Spleen (tissue), 13 donors: ENCODE data around the gene DEPDC7. TPM values are rescaled to one million over a fixed set of nuclear protein-coding genes. Genes with fewer than 3 reads are reported as not detected.
"Not testable (repeated sequence)": the region's sequence is repeated elsewhere in the genome, so short reads cannot be mapped to it uniquely, and the experiment has no call there.

ENCODE experiments used
- DNase-seq: peaks from one replicate; pipeline ENCODE4 v3.0.0-alpha.2; 2020
- H3K27ac ChIP-seq, 8 donors: fragments of 200-600 bp; sonication (generic) in 7 of 8; 1 replicate in 4 of 8; 2 replicates in 4 of 8; pipeline versions ENCODE4 v1.5.0 to v1.8.0; 2016 to 2021; ENCODE audit warnings: inconsistent platforms in 4 of 8, mild to moderate bottlenecking in 4 of 8, moderate library complexity in 1 of 8
- H3K27me3 ChIP-seq, 7 donors: fragments of 200-600 bp; sonication (generic) in 6 of 7; replicated peaks in 1 of 7; 1 replicate in 4 of 7; 2 replicates in 3 of 7; pipeline versions ENCODE4 v1.5.0 to v1.8.0; 2016 to 2021; ENCODE audit warnings: inconsistent platforms in 3 of 7, mild to moderate bottlenecking in 1 of 7
- H3K36me3 ChIP-seq, 6 donors: fragments of 200-600 bp; sonication (generic) in 5 of 6; 1 replicate in 4 of 6; 2 replicates in 2 of 6; pipeline versions ENCODE4 v1.5.0 to v1.8.0; 2016 to 2021; ENCODE audit warnings: inconsistent platforms in 2 of 6
- H3K4me1 ChIP-seq, 6 donors: fragments of 200-600 bp; sonication (generic) in 5 of 6; 1 replicate in 3 of 6; 2 replicates in 3 of 6; pipeline versions ENCODE4 v1.5.0 to v1.8.0; 2016 to 2021; ENCODE audit warnings: inconsistent platforms in 3 of 6
- H3K4me3 ChIP-seq, 8 donors: fragments of 200-600 bp; sonication (generic) in 7 of 8; 1 replicate in 4 of 8; 2 replicates in 4 of 8; pipeline versions ENCODE4 v1.5.0 to v1.8.0; 2016 to 2021; ENCODE audit warnings: inconsistent platforms in 4 of 8, mild to moderate bottlenecking in 4 of 8, moderate library complexity in 2 of 8
- H3K9me3 ChIP-seq, 8 donors: fragments of 200-600 bp; sonication (generic) in 7 of 8; 1 replicate in 4 of 8; 2 replicates in 4 of 8; pipeline versions ENCODE4 v1.5.0 to v1.8.0; 2016 to 2021; ENCODE audit warnings: inconsistent platforms in 4 of 8
- CTCF ChIP-seq, 11 experiments: fragments of 200-600 bp in 7 of 11; fragments of 450-650 bp in 4 of 11; sonication (generic) in 4 of 11; IDR thresholded peaks in 8 of 11; conservative IDR thresholded peaks in 3 of 11; 1 replicate in 7 of 11; 2 replicates in 4 of 11; pipeline versions ENCODE4 v1.4.0 to v1.8.0; 2016 to 2021; ENCODE audit warnings: antibody characterized with exemption in 11 of 11, inconsistent platforms in 4 of 11, mild to moderate bottlenecking in 1 of 11
- POLR2A ChIP-seq, 3 donors: fragments of 450-650 bp; IDR thresholded peaks; one replicate each; pipeline ENCODE4 v1.5.1; 2017; ENCODE audit warnings: antibody characterized with exemption in 3 of 3, mild to moderate bottlenecking in 1 of 3
- POLR2AphosphoS5 ChIP-seq, 3 donors: sonication (generic); formaldehyde crosslinking; IDR thresholded peaks; one replicate each; pipeline ENCODE4 v1.5.1; 2017; ENCODE audit warnings: antibody characterized with exemption in 3 of 3
- WGBS, 5 donors: extraction: QIAGEN DNeasy Blood & Tissue Kit in 3 of 5; methylation state at CpG; one replicate each; pipeline versions ENCODE4 v1.1.5 to v1.1.7; 2013 to 2018; 5-methylcytosine and 5-hydroxymethylcytosine counted together
- intact Hi-C: fragments of 100-400 bp; cut with DNase I; formaldehyde crosslinking; loops from one replicate; pipeline ENCODE4 v1.15.0; 2023; ENCODE audit warnings: low total_unique reads
- long read RNA-seq, 2 donors: transcript quantifications; one replicate each; lab custom pipeline, GENCODE V29; 2026
- polyA plus RNA-seq, 3 donors: library from polyadenylated mRNA; stranded (reverse); fragments of 200-250 nt; gene quantifications; one replicate each; pipeline ENCODE4 v1.2.1, GENCODE V29; 2013
- total RNA-seq, 7 donors: library from RNA; depleted of rRNA in 3 of 7; stranded (reverse); fragments of >200 nt in 3 of 7; fragmentation: NEBNext Ultra II Directional in 4 of 7; extraction: Animal tissue kit (Norgen Biotek cat#: 25700) in 4 of 7; gene quantifications; one replicate each; pipeline versions ENCODE4 v1.1.0 to v1.2.1, GENCODE V29; 2016 to 2021
- donor health status: healthy with polysubstance abuse.
- donor health status: DM: no; HTN: no; CAD: no; lungs with moderate emphysema.
- donor health status: DM: no; HTN: no; CAD: no.
- donor health status: Bipolar disorder and iron deficiency.
- donor health status: healthy.
- donor health status: DM: no; HTN: no; CAD: no.
- donor health status: DM: yes; HTN: yes; CAD: no.

The DEPDC7 gene
- total RNA-seq: under 1 TPM in 4 of 7 donors, not detected in 3; 0.50 to 0.88 (median 0.62) TPM
- under 1 TPM; 0.30 to 0.67 (median 0.42) TPM for polyA plus RNA-seq
- long read RNA-seq, donor 1: 0 reads
- long read RNA-seq, donor 2: 0 reads

GRCh38 chr11:33015621-33016551 is at the start of gene DEPDC7:
DEPDC7 (plus strand) TSS chr11:33015878; CDS start chr11:33015956, 78 bp downstream.
- DNase-seq: peak; percentile 91
- peak within 1 kb of the TSS; percentile 39 to 79 (median 56) for H3K4me3 ChIP-seq
- H3K4me1 ChIP-seq: peaks cover 4 to 37% (median 22%) of the 10 kb centered on the region in 6 donors
- H3K27ac ChIP-seq: peak within 1 kb of the TSS in 1 of 8 donors; percentile 8
- WGBS, 5 donors: 5 to 9% (median 6%) methylated on average over 41 to 89 of the region's 89 CpGs
- H3K27me3 ChIP-seq: peaks cover 0 to 44% (median 11%) of the 10 kb centered on the region in 7 donors
- TF ChIP-seq POLR2A (IDR thresholded peaks at IDR 0.05): no peak
- peak in 2 of 3 donors; percentile 45 to 73 for TF ChIP-seq POLR2AphosphoS5 (IDR thresholded peaks at IDR 0.05)
- intact Hi-C loops: no loop called here
- H3K36me3 ChIP-seq: no peaks in the 10 kb centered on the region
- H3K9me3 ChIP-seq: no peaks in the 10 kb centered on the region

DNA sequence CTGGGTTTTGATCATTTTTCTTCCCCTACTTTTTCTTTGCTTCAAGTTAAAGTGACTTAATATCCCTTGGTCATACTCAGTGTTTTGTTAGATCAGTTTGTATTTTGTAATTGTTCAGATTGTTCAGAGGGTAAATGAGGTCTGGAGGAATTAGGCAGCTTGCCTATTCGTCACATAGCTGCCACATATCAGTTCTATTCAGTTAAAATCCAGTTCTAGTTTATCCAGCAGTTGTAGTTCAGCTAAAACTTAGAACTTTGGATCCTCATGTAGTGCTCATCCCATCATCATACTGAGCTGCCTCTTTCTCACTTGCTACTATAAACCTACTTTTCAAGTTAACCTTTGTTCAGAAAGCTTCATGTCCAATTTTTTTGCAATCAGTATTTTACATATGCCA is 47.1 kb upstream of the DEPDC7 start:
- Histone ChIP-seq H3K4me3 (no peak overlapping the region), H3K36me3 (peaks cover 0 to 82% (median 20%) of the 10 kb centered on the region in 6 donors), H3K4me1 (no peaks in the 10 kb centered on the region), H3K27ac (no peak overlapping the region), H3K27me3 (no peaks in the 10 kb centered on the region), H3K9me3 (no peaks in the 10 kb centered on the region)
- WGBS, 5 donors: 80 to 93% (median 86%) methylated on average over 1 of the region's 1 CpG
- no peak for DNase-seq
- intact Hi-C loops: loop anchor here (10.0 kb wide), 1 partner anchor 386 kb away; no protein-coding TSS in a partner anchor
- TF ChIP-seq POLR2A (IDR thresholded peaks at IDR 0.05) (no peak), CTCF (IDR thresholded peaks at IDR 0.05 in 8 of 11, conservative IDR thresholded peaks at IDR 0.05 in 3 of 11) (no peak), POLR2AphosphoS5 (IDR thresholded peaks at IDR 0.05) (no peak)

DNA sequence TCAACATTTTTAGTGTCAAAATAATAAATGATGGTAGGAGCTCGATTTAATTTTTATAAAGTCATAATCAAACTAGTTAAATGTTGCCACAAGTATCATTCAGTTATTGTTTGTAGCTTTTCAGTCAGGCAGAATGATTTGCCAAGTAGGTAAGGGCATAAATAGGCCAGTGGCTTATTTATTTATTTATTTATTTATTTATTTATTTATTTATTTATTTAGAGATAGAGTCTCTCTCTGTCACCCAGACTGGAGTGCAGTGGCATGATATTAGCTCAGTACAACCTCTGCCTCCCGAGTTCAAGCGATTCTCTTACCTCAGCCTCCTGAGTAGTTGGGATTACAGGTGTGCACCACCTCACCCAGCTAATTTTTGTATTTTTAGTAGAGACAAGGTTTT is 43.4 kb upstream of the DEPDC7 start:
- H3K4me1 ChIP-seq, DNase-seq, H3K4me3 ChIP-seq, intact Hi-C loops, H3K9me3 ChIP-seq, H3K27ac ChIP-seq, H3K27me3 ChIP-seq: not testable (repeated sequence)
- peaks cover 0 to 87% (median 29%) of the 10 kb centered on the region in 6 donors for H3K36me3 ChIP-seq
- 96 to 100% (median 98%) methylated on average over 3 of the region's 3 CpGs for WGBS, 5 donors

- intact Hi-C loops: no loop called here
- Histone ChIP-seq H3K27ac (no peak overlapping the region), H3K9me3 (no peaks in the 10 kb centered on the region), H3K4me1 (no peaks in the 10 kb centered on the region), H3K36me3 (peaks cover 0 to 86% (median 32%) of the 10 kb centered on the region in 6 donors), H3K27me3 (no peaks in the 10 kb centered on the region), H3K4me3 (no peak overlapping the region)
- TF ChIP-seq CTCF (IDR thresholded peaks at IDR 0.05 in 8 of 11, conservative IDR thresholded peaks at IDR 0.05 in 3 of 11) (no peak), POLR2AphosphoS5 (IDR thresholded peaks at IDR 0.05) (no peak), POLR2A (IDR thresholded peaks at IDR 0.05) (no peak)
- WGBS, 5 donors: 93 to 98% (median 95%) methylated on average over 3 of the region's 3 CpGs
- no peak for DNase-seq
Measured at GRCh38 chr11:32972781-32973180, 42.9 kb upstream of the DEPDC7 start.

DNA sequence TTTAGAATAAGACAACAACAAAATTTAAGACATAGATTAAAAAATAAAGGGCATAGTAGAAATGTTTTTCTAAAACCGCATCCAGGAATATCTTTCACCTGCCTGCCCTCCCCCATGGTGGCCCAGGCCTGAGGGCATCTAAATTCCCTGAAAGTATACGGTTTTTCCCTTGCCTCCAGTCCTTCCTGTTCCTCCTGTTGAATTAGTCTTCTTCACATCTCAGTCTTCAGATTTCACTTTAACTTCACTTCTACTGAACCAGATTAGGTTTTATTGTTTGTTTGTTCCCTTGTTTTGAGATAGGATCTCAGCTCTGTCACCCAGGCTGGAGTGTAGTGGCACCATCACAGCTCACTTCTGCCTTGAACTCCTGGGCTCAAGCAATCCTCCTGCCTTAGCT is 33.1 kb upstream of the DEPDC7 start:
- H3K36me3 ChIP-seq: peaks cover 0 to 16% (median 4%) of the 10 kb centered on the region in 6 donors
- H3K4me3 ChIP-seq: no peak overlapping the region
- 81 to 94% (median 90%) methylated on average over 2 of the region's 2 CpGs for WGBS, 5 donors
- no peaks in the 10 kb centered on the region for H3K9me3 ChIP-seq
- intact Hi-C loops: no loop called here
- no peak for DNase-seq
- TF ChIP-seq CTCF (IDR thresholded peaks at IDR 0.05 in 8 of 11, conservative IDR thresholded peaks at IDR 0.05 in 3 of 11) (no peak), POLR2AphosphoS5 (IDR thresholded peaks at IDR 0.05) (no peak), POLR2A (IDR thresholded peaks at IDR 0.05) (no peak)
- H3K4me1 ChIP-seq: no peaks in the 10 kb centered on the region
- H3K27ac ChIP-seq: no peak overlapping the region
- no peaks in the 10 kb centered on the region for H3K27me3 ChIP-seq
